CD4-positive, alpha-beta T cell (primary cell): ENCODE data around the gene CDIP1. TPM values are rescaled to one million over a fixed set of nuclear protein-coding genes. Genes with fewer than 3 reads are reported as not detected.

Experiments
- ATAC-seq: fragments of 200-7000 bp; cut with Tn5 transposase; one replicate; pipeline ENCODE4 v1.10.0; 2022; ENCODE audit warnings: mild to moderate bottlenecking; ENCODE audit not compliant: poor library complexity
- CTCF ChIA-PET: fragments of 350-600 bp; sonication (Branson Sonifier 250); formaldehyde crosslinking; loops from one replicate; lab custom pipeline; 2021; ENCODE audit warnings: antibody characterized with exemption, inconsistent platforms; lab: Charles Lee
- POLR2A ChIA-PET: fragments of 350-600 bp; sonication (Branson Sonifier 250); formaldehyde crosslinking; loops from one replicate; lab custom pipeline; 2021; ENCODE audit warnings: antibody characterized with exemption, inconsistent platforms; lab: Charles Lee
- DNase-seq, 14 experiments: peaks; one replicate each; pipeline ENCODE4 v3.0.0-alpha.2; 2013 to 2020; ENCODE audit warnings: mixed read lengths in 2 of 14
- H3K27ac ChIP-seq, 2 donors: one replicate each; pipeline versions ENCODE4 v1.5.1 to v1.7.0; 2013; ENCODE audit warnings: low read length in 2 of 2, low read depth in 1 of 2, mild to moderate bottlenecking in 1 of 2
- H3K27me3 ChIP-seq, 2 experiments: 1 replicate in 1 of 2; 2 replicates in 1 of 2; pipeline versions ENCODE4 v1.6.1 to v1.7.0; 2013; ENCODE audit warnings: low read length in 2 of 2, control low read depth in 1 of 2, mild to moderate bottlenecking in 1 of 2, moderate library complexity in 1 of 2; ENCODE audit not compliant: insufficient read depth in 2 of 2, control insufficient read depth in 1 of 2
- H3K36me3 ChIP-seq: one replicate; pipeline ENCODE4 v1.6.1; 2013; ENCODE audit warnings: low read length, control low read depth; ENCODE audit not compliant: insufficient read depth
- H3K4me1 ChIP-seq: one replicate; pipeline ENCODE4 v1.6.1; 2013; ENCODE audit warnings: low read length, control low read depth; ENCODE audit not compliant: insufficient read depth
- H3K4me3 ChIP-seq: one replicate; pipeline ENCODE4 v1.5.1; 2013; ENCODE audit warnings: mild to moderate bottlenecking, low read length, moderate library complexity
- H3K9me3 ChIP-seq, 2 experiments: 1 replicate in 1 of 2; 2 replicates in 1 of 2; pipeline versions ENCODE4 v1.6.1 to v1.7.0; 2013; ENCODE audit warnings: low read length in 2 of 2, mild to moderate bottlenecking in 2 of 2, control low read depth in 1 of 2, moderate library complexity in 1 of 2; ENCODE audit not compliant: control insufficient read depth in 1 of 2, insufficient read depth in 1 of 2
- H3K27ac Mint-ChIP-seq: one replicate; pipeline ENCODE4 v1.8.0; 2020; ENCODE audit warnings: mixed read lengths
- H3K27me3 Mint-ChIP-seq: one replicate; pipeline ENCODE4 v1.8.0; 2021; ENCODE audit warnings: mixed read lengths
- H3K36me3 Mint-ChIP-seq: one replicate; pipeline ENCODE4 v1.8.0; 2021; ENCODE audit warnings: low read depth, mixed read lengths
- H3K4me1 Mint-ChIP-seq: one replicate; pipeline ENCODE4 v1.8.0; 2021; ENCODE audit warnings: low read depth, mixed read lengths
- H3K4me3 Mint-ChIP-seq: one replicate; pipeline ENCODE4 v1.8.0; 2020; ENCODE audit warnings: mild to moderate bottlenecking, mixed read lengths
- H3K9me3 Mint-ChIP-seq: one replicate; pipeline ENCODE4 v1.8.0; 2020; ENCODE audit warnings: mixed read lengths
- intact Hi-C, 2 experiments: fragments of 100-400 bp; cut with DNase I in 1 of 2; cut with micrococcal nuclease in 1 of 2; formaldehyde crosslinking; loops; one replicate each; pipeline versions ENCODE4 v1.15.1 to v1.9.0; 2023 to 2025; cut with DNase I, micrococcal nuclease
- total RNA-seq, 174 experiments: library from RNA in 2 of 174; stranded (reverse) in 2 of 174; gene quantifications; one replicate each; pipeline ENCODE4 v1.2.3 and lab custom pipeline; 2021 to 2026
- TF ChIP-seq, protein P1 (sequence below): fragments of 200-600 bp; IDR thresholded peaks from one replicate; pipeline ENCODE4 v1.8.0; 2022; ENCODE audit warnings: antibody characterized with exemption, mild to moderate bottlenecking

The CDIP1 gene
- total RNA-seq, 2 experiments from 2014 or later = 19.5 to 22.4 TPM

DNA sequence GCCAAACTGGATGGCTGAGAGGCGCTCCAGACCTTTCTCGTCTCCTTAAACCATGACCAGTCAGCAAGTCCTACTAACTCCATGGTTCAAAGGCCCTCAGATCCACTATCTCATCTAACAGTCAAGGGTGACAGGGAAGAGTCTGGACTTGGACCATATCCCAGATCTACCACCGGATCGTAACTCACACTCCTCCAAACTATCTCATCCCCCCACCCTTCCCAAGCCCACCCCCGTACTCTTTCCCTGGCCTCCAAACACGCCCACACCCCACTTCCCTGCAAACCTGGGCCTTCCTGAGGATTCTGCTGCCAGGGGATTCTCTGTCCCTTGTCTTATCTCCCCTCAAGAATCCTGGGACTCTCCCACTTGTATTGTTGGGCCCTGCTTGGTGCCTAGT, 5.1 kb downstream of the CDIP1 start:
- DNase-seq = no peak
- Histone ChIP-seq H3K36me3 (peaks cover 23% of the 10 kb centered on the region), H3K27ac (no peak overlapping the region), H3K4me3 (no peak overlapping the region), H3K27me3 (no peaks in the 10 kb centered on the region), H3K9me3 (no peaks in the 10 kb centered on the region), H3K4me1 (peaks cover 80% of the 10 kb centered on the region)
- H3K27me3 Mint-ChIP-seq = no peaks in the 10 kb centered on the region
- ChIA-PET POLR2A (interaction anchor here (1.1 kb wide), 1 partner anchor 13 kb away, joined by 3 read pairs; no protein-coding TSS in a partner anchor), CTCF (interaction anchor here (0.6 to 0.9 kb wide), 2 partner anchors 19 to 52 kb away, joined by 3 read pairs; no protein-coding TSS in a partner anchor)
- no peak overlapping the region for H3K4me3 Mint-ChIP-seq
- H3K36me3 Mint-ChIP-seq = peaks cover 8% of the 10 kb centered on the region
- intact Hi-C loops = no loop called here
- H3K4me1 Mint-ChIP-seq = peaks cover 55% of the 10 kb centered on the region
- TF ChIP-seq, protein P1, sequence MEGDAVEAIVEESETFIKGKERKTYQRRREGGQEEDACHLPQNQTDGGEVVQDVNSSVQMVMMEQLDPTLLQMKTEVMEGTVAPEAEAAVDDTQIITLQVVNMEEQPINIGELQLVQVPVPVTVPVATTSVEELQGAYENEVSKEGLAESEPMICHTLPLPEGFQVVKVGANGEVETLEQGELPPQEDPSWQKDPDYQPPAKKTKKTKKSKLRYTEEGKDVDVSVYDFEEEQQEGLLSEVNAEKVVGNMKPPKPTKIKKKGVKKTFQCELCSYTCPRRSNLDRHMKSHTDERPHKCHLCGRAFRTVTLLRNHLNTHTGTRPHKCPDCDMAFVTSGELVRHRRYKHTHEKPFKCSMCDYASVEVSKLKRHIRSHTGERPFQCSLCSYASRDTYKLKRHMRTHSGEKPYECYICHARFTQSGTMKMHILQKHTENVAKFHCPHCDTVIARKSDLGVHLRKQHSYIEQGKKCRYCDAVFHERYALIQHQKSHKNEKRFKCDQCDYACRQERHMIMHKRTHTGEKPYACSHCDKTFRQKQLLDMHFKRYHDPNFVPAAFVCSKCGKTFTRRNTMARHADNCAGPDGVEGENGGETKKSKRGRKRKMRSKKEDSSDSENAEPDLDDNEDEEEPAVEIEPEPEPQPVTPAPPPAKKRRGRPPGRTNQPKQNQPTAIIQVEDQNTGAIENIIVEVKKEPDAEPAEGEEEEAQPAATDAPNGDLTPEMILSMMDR = no peak
- ATAC-seq = no peak
- no peak overlapping the region for H3K27ac Mint-ChIP-seq
- no peaks in the 10 kb centered on the region for H3K9me3 Mint-ChIP-seq

DNA sequence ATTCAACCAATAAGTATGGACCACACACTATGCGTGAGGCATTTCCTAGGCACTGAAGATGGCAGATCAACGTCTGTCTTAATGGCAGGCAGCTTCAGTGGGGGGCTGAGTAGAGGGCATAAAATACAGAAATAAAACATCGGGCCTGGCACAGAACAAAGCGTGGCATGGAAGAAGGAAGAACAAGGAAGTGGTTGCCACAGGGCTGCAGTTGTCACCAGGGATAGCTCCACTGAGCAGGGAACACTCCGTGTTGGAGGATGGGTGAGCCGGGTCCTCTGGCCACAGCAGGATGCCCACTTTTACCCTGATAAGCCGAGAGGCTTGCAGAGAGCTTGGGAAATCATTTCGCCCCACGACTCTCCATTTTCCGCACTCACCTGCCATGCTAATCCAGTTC, 6.3 kb downstream of the CDIP1 start:
- H3K36me3 Mint-ChIP-seq = peaks cover 8% of the 10 kb centered on the region
- H3K36me3 ChIP-seq = peaks cover 23% of the 10 kb centered on the region
- no peak overlapping the region for H3K27ac Mint-ChIP-seq
- no peak for DNase-seq
- intact Hi-C loops = no loop called here
- H3K27me3 ChIP-seq = no peaks in the 10 kb centered on the region
- H3K4me3 ChIP-seq = no peak overlapping the region
- TF ChIP-seq, protein P1 = no peak
- no peak overlapping the region for H3K4me3 Mint-ChIP-seq
- H3K9me3 ChIP-seq = no peaks in the 10 kb centered on the region
- peaks cover 73% of the 10 kb centered on the region for H3K4me1 ChIP-seq
- peaks cover 63% of the 10 kb centered on the region for H3K4me1 Mint-ChIP-seq
- POLR2A ChIA-PET = no interaction called here
- CTCF ChIA-PET = no interaction called here
- no peaks in the 10 kb centered on the region for H3K27me3 Mint-ChIP-seq
- no peak for ATAC-seq
- H3K27ac ChIP-seq = no peak overlapping the region
- H3K9me3 Mint-ChIP-seq = no peaks in the 10 kb centered on the region

DNA sequence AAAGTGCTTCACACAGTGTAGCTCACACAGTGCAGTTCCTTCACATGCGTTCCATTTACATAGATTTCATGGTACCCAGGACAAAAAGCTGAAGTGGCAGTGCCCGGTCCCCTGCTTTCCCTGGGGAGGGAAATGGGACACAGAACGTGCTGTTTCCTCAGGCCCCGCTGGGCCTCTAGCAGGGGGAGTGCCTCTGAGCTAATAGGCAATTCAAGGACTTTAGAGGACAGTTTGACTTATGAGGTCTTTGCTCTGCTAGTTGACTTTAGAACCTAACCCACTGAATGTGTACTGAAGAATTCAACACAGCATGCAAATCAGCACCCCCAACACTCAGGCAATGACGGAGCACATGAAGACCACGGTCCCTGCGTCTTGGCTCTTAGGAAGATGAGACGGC, 6.8 kb downstream of the CDIP1 start:
- ATAC-seq (no peak), DNase-seq (no peak)
- TF ChIP-seq, protein P1 = no peak
- intact Hi-C loops = no loop called here
- peaks cover 70% of the 10 kb centered on the region for H3K4me1 ChIP-seq
- POLR2A ChIA-PET = interaction anchor here (1.3 kb wide), 1 partner anchor 26 kb away, joined by 3 read pairs; no protein-coding TSS in a partner anchor
- no peak overlapping the region for H3K4me3 ChIP-seq
- H3K36me3 Mint-ChIP-seq = peaks cover 8% of the 10 kb centered on the region
- H3K9me3 Mint-ChIP-seq = no peaks in the 10 kb centered on the region
- no peak overlapping the region for H3K27ac Mint-ChIP-seq
- no peak overlapping the region for H3K27ac ChIP-seq
- no peaks in the 10 kb centered on the region for H3K27me3 Mint-ChIP-seq
- H3K27me3 ChIP-seq = no peaks in the 10 kb centered on the region
- H3K9me3 ChIP-seq = peaks cover 0 to 3% of the 10 kb centered on the region in 2 experiments
- CTCF ChIA-PET = no interaction called here
- H3K4me1 Mint-ChIP-seq = peaks cover 62% of the 10 kb centered on the region
- H3K36me3 ChIP-seq = peaks cover 23% of the 10 kb centered on the region
- no peak overlapping the region for H3K4me3 Mint-ChIP-seq
